Adrenal gland (tissue), 12 donors: Measurements from ENCODE around the gene MOK. TPM values are rescaled to one million over a fixed set of nuclear protein-coding genes. Genes with fewer than 3 reads are reported as not detected.

ENCODE experiments used
- DNase-seq, 7 donors: peaks; one replicate each; pipeline ENCODE4 v3.0.0-alpha.2; 2019 to 2020
- H3K27ac ChIP-seq, 5 donors: fragments of 200-600 bp; sonication (generic) in 4 of 5; 1 replicate in 3 of 5; 2 replicates in 2 of 5; pipeline versions ENCODE4 v1.5.1 to v1.8.0; 2016 to 2020; ENCODE audit warnings: mild to moderate bottlenecking in 1 of 5
- H3K27me3 ChIP-seq: fragments of 200-600 bp; 2 replicates; pipeline ENCODE4 v1.8.0; 2021
- H3K36me3 ChIP-seq, 2 donors: fragments of 200-600 bp; replicated peaks in 1 of 2; 1 replicate in 1 of 2; 2 replicates in 1 of 2; pipeline versions ENCODE4 v1.5.1 to v1.8.0; 2018 to 2022
- H3K4me1 ChIP-seq, 2 donors: fragments of 200-600 bp; replicated peaks in 1 of 2; 1 replicate in 1 of 2; 2 replicates in 1 of 2; pipeline versions ENCODE4 v1.5.1 to v1.8.0; 2018 to 2021
- H3K4me3 ChIP-seq, 4 donors: fragments of 200-600 bp; sonication (generic) in 3 of 4; one replicate each; pipeline ENCODE4 v1.5.1; 2016 to 2018
- H3K9me3 ChIP-seq, 3 donors: fragments of 200-600 bp; sonication (generic) in 1 of 3; replicated peaks in 1 of 3; 1 replicate in 2 of 3; 2 replicates in 1 of 3; pipeline versions ENCODE4 v1.5.1 to v1.8.0; 2016 to 2021
- POLR2A ChIP-seq, 2 donors: fragments of 450-650 bp; IDR thresholded peaks; one replicate each; pipeline ENCODE4 v1.6.1; 2017; ENCODE audit warnings: antibody characterized with exemption in 2 of 2, mild to moderate bottlenecking in 2 of 2, moderate library complexity in 1 of 2
- WGBS, 4 donors: extraction: QIAGEN DNeasy Blood & Tissue Kit in 2 of 4; methylation state at CpG; one replicate each; pipeline versions ENCODE4 v1.1.5 to v1.1.7; 2013 to 2017; 5-methylcytosine and 5-hydroxymethylcytosine counted together
- intact Hi-C, 2 donors: fragments of 100-400 bp; cut with DNase I; formaldehyde crosslinking; loops; one replicate each; pipeline versions ENCODE4 v1.14.1 to v1.15.0; 2022 to 2023
- polyA plus RNA-seq, 3 donors: library from polyadenylated mRNA; stranded (reverse); fragments of 200-250 nt in 2 of 3; fragments of 350-450 nt in 1 of 3; fragmentation: Illumina TruSeq in 1 of 3; extraction: RNeasy Lipid Tissue Mini Kit (QIAGEN cat#74804) in 1 of 3; gene quantifications; one replicate each; pipeline ENCODE4 v1.2.3, GENCODE V29; 2013 to 2014
- total RNA-seq, 9 donors: library from RNA; depleted of rRNA in 4 of 9; stranded (reverse); fragments of >200 nt in 4 of 9; fragments of 120-200 nt in 1 of 9; fragmentation: NEBNext Ultra II Directional in 1 of 9; extraction: Animal tissue kit (Norgen Biotek cat#: 25700) in 1 of 9; gene quantifications; one replicate each; pipeline versions ENCODE4 v1.1.0 to v1.2.4, GENCODE V29; 2013 to 2023
- TF ChIP-seq, protein P1 (sequence below), 6 experiments: fragments of 450-650 bp in 4 of 6; fragments of 200-600 bp in 2 of 6; sonication (generic) in 1 of 6; IDR thresholded peaks; 1 replicate in 5 of 6; 2 replicates in 1 of 6; pipeline versions ENCODE4 v1.5.1 to v1.8.0; 2016 to 2021; ENCODE audit warnings: antibody characterized with exemption in 6 of 6, mild to moderate bottlenecking in 2 of 6, moderate library complexity in 1 of 6
- donor health status: healthy with polysubstance abuse.
- donor health status: Bipolar disorder and iron deficiency.
- donor health status: DM: yes; HTN: yes; CAD: no.
- donor health status: DM: no; HTN: no; CAD: no.
- donor health status: DM: no; HTN: no; CAD: no.
- donor health status: DM: yes; HTN: yes; CAD: no.

The MOK gene
- total and polyA plus RNA-seq, 12 donors = 10.1 to 54.4 (median 16.4) TPM

DNA sequence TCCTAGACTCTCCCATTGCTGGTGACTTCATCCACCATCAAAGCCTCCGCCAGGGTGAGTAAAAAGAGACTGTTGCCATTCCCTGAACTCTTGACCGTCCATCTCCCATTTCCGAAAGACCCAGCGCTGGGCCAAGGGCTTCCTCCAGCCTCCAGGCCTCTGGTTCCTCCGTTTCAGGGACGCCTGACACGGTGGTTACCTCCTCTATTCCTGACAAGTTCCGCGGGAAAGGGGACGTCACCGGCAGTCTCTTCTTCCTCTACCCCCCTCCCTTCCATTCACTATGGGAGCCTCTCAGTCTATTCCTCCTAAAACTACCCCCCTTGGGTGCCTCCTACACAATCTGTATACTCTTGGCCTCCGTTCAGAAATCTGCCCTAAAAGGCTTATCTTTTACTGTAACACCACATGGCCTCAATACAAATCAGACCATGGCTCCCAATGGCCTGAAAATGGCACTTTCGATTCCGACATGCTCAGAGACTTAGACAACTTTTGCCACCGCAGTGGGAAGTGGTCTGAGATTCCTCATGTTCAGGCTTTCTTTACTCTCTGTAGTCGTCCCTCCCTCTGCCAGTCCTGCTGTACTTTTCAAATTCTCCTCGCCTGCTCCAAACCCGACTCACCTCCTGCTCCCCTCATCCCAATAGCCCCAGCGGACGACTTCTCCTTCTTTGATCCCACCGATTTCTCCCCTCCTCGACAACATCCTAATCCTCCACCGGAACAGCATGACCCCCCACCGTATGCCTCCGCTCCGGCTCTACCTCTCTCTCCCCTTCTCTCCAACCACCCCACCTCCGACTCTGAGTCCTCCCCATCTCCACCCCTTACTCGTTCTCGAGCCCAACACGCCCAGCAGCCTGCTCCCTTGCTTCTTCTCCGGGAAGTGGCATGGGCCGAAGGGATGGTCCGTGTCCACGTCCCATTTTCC, 70.4 kb downstream of the MOK start:
- peak overlapping the region in 1 of 5 donors; percentile 17 for H3K27ac ChIP-seq
- no peaks in the 10 kb centered on the region for H3K4me1 ChIP-seq
- H3K4me3 ChIP-seq = no peak overlapping the region
- no peaks in the 10 kb centered on the region for H3K9me3 ChIP-seq
- TF ChIP-seq POLR2A (IDR thresholded peaks at IDR 0.05) = no peak
- TF ChIP-seq, protein P1, sequence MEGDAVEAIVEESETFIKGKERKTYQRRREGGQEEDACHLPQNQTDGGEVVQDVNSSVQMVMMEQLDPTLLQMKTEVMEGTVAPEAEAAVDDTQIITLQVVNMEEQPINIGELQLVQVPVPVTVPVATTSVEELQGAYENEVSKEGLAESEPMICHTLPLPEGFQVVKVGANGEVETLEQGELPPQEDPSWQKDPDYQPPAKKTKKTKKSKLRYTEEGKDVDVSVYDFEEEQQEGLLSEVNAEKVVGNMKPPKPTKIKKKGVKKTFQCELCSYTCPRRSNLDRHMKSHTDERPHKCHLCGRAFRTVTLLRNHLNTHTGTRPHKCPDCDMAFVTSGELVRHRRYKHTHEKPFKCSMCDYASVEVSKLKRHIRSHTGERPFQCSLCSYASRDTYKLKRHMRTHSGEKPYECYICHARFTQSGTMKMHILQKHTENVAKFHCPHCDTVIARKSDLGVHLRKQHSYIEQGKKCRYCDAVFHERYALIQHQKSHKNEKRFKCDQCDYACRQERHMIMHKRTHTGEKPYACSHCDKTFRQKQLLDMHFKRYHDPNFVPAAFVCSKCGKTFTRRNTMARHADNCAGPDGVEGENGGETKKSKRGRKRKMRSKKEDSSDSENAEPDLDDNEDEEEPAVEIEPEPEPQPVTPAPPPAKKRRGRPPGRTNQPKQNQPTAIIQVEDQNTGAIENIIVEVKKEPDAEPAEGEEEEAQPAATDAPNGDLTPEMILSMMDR (IDR thresholded peaks at IDR 0.05) = no peak
- WGBS, 4 donors = 68 to 70% (median 69%) methylated on average over 34 of the region's 34 CpGs
- no peak for DNase-seq
- intact Hi-C loops = loop anchor here (2.0 to 5.0 kb wide), 2 partner anchors 78 to 80 kb away; no protein-coding TSS in a partner anchor
- peaks cover 0 to 4% of the 10 kb centered on the region in 2 donors for H3K36me3 ChIP-seq
- no peaks in the 10 kb centered on the region for H3K27me3 ChIP-seq

DNA sequence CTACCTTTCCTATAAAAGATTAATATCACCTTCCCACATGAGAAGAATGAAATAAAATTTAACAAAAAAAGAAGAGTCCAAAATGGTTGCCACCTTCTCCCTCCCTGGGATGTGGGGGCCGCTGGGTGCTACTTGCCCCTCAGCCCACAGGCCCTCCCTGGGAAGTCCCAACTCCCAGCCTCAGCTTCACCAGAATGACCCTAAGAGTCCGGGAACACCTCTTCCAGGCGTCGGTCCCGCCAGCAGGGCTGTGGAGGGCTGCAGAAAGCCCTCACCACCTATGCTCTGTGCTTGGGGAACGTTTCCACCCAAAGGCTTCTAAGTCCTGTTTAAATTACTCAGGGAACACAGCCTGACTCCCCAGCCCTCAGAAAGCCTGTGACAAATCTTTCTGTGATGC, 71.9 kb downstream of the MOK start:
- no peak for DNase-seq
- Histone ChIP-seq H3K36me3 (peaks cover 0 to 4% of the 10 kb centered on the region in 2 donors), H3K27me3 (no peaks in the 10 kb centered on the region), H3K4me1 (no peaks in the 10 kb centered on the region), H3K4me3 (no peak overlapping the region), H3K27ac (no peak overlapping the region), H3K9me3 (no peaks in the 10 kb centered on the region)
- intact Hi-C loops = loop anchor here in 1 of 2 donors (5.0 kb wide), 1 partner anchor 79 kb away; no protein-coding TSS in a partner anchor
- no peak for TF ChIP-seq POLR2A (IDR thresholded peaks at IDR 0.05)
- TF ChIP-seq, protein P1 (IDR thresholded peaks at IDR 0.05) = no peak
- 79 to 95% (median 83%) methylated on average over 6 of the region's 6 CpGs for WGBS, 4 donors

DNA sequence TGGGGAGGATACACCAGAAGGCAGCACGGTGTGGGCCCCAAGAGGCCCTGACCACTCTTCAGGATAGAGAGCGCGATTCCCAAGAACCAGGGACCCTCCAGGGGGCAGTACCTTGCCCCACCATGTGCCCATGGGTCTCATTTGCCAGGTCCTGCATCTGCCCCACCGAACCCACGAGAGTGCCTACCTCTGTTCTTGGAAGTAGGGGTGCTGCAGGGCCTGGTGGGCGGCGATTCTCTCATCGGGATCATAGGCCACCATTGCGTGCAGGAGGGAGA, 72.7 kb downstream of the MOK start:
- WGBS, 4 donors = 92 to 96% (median 95%) methylated on average over 6 to 9 of the region's 9 CpGs
- DNase-seq = no peak
- H3K36me3 ChIP-seq = peaks cover 0 to 4% of the 10 kb centered on the region in 2 donors
- intact Hi-C loops = loop anchor here in 1 of 2 donors (5.0 kb wide), 1 partner anchor 80 kb away; no protein-coding TSS in a partner anchor
- H3K27ac ChIP-seq = no peak overlapping the region
- no peaks in the 10 kb centered on the region for H3K9me3 ChIP-seq
- no peak overlapping the region for H3K4me3 ChIP-seq
- no peaks in the 10 kb centered on the region for H3K4me1 ChIP-seq
- no peaks in the 10 kb centered on the region for H3K27me3 ChIP-seq
- TF ChIP-seq POLR2A (IDR thresholded peaks at IDR 0.05) = no peak
- TF ChIP-seq, protein P1 (IDR thresholded peaks at IDR 0.05) = no peak

DNA sequence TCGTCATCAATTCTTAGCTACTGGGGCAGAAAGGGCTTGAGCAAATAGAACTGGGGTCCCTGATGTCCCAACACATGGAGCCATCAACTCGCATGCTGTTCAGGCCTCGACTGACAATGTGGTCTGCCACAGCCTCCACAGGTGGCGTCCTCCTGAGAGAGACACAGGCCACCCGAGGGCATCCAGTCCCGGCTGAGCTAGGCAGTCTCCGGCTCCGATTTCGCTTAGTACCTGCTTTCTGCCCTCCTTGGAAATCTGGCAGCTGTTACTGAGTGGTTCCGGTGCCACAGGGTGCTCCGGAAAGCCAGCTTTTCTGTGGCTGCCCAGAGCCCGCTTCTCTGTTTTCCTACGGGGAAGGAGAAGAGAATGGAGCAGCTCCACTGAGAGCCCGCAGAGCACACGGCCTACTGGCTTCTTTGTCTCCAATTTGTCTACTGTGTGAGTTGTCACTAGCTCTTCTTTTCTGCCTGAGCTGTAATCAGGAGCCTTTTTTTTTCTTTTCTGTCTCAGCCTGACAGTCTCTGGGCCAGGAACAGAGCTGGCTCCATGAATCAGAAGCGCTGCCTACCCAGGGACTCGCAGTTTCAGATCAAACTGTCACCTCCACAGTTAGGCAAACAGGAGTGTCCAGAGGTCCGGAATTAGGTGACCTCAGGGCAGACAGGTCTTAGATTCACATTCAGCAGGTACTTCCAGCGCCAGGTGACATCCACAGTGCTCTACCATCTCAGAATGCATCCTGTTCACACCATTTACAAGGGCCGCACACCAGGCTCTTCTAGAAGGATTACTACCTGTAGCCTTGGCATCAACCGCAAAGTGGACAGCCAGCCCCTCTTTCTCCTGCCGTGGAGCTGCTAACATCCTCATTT, 73.3 kb downstream of the MOK start:
- Histone ChIP-seq H3K4me3 (no peak overlapping the region), H3K4me1 (peaks cover 0 to 4% of the 10 kb centered on the region in 2 donors), H3K27ac (no peak overlapping the region), H3K9me3 (no peaks in the 10 kb centered on the region), H3K27me3 (no peaks in the 10 kb centered on the region), H3K36me3 (peaks cover 0 to 4% of the 10 kb centered on the region in 2 donors)
- no peak for DNase-seq
- intact Hi-C loops = loop anchor here in 1 of 2 donors (5.0 kb wide), 1 partner anchor 81 kb away; no protein-coding TSS in a partner anchor
- 88 to 92% (median 91%) methylated on average over 18 to 22 of the region's 22 CpGs for WGBS, 4 donors
- no peak for TF ChIP-seq POLR2A (IDR thresholded peaks at IDR 0.05)
- TF ChIP-seq, protein P1 (IDR thresholded peaks at IDR 0.05) = no peak
